ES-I3 (cell line): Measurements from ENCODE around the gene H6PD.

ENCODE experiments used
- H3K36me3 ChIP-seq: 2 replicates; pipeline ENCODE4 v1.6.1; 2013; ENCODE audit warnings: mild to moderate bottlenecking, low read length, control low read depth, moderate library complexity; ENCODE audit not compliant: insufficient read depth
- H3K4me1 ChIP-seq: 2 replicates; pipeline ENCODE4 v1.6.1; 2013; ENCODE audit warnings: mild to moderate bottlenecking, control low read depth, low read length; ENCODE audit not compliant: insufficient read depth
- H3K9ac ChIP-seq: 2 replicates; pipeline ENCODE4 v1.6.1; 2013; ENCODE audit warnings: low read depth, mild to moderate bottlenecking, low read length, moderate library complexity
- H3K9me3 ChIP-seq: 2 replicates; pipeline ENCODE4 v1.6.1; 2013; ENCODE audit warnings: mild to moderate bottlenecking, low read length, moderate library complexity; ENCODE audit not compliant: control insufficient read depth, insufficient read depth

Gene H6PD

DNA sequence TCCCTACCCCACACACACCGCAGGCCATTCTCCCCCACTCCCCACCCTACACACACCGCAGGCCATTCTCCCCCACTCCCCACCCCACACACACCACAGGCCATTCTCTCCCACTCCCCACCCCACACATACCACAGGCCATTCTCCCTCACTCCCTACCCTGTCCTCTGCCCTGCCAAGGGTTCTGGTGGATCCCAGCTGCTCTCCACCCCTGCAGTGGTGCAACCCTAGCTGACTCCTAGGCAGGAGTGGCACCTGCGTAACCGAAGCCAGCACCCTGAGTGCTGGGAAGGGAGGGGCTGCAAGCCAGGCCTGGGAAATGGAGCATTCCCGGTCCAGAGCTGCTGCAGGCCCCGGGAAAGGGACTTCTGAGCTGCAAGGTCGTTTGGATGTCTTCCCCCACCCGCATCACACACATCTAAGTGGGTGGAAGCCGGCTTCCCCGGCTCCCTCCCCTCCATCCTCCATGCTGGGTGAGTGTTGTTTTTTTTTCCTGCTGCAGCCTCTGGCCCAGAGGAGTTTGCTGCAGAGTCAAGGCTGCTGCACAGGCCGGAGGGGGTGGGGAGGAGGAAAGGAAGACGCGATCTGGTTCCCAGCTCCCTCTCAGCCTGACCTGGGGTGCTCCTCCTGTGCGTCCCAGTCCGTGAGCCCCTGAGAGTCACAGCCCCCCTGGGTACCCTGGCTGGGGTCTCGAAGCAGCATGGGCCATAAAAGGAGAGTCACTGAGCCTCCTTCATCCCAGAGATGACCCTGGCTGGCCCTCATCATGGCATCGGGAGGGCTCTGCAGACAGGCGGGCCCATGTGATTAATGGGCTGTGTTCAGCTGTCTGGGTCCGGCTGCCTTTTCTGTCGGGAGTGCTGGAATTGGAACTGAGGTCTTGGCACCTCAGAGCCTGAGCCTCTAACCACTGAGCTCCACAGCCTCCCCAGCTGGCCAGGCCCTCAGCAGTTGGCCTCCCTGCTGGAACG, 16.1 kb downstream of the H6PD start:
- Histone ChIP-seq H3K4me1 (peaks cover 31% of the 10 kb centered on the region), H3K36me3 (no peaks in the 10 kb centered on the region), H3K9me3 (no peaks in the 10 kb centered on the region), H3K9ac (no peak overlapping the region)

DNA sequence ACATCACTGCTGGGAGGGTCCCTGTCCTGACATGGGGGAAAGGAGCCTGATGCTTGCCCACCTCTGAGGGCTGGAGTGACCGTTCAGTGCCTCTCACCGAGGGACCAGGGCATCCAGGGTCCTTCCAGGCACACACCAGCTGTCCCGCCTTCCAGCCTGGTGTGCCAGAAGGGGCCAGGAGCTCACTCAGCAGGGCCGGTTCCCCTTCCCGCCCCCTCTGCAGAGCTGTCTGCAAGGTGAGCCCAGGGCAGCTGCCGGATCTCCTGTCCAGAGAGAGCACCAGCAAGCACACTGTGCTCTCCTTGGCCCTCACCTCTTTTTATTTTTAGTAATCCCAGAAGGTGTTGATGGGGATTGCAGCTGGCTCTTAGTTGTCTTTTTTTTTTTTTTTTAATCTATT, 16.9 kb downstream of the H6PD start:
- Histone ChIP-seq H3K9ac (no peak overlapping the region), H3K4me1 (peaks cover 31% of the 10 kb centered on the region), H3K9me3 (no peaks in the 10 kb centered on the region), H3K36me3 (no peaks in the 10 kb centered on the region)

DNA sequence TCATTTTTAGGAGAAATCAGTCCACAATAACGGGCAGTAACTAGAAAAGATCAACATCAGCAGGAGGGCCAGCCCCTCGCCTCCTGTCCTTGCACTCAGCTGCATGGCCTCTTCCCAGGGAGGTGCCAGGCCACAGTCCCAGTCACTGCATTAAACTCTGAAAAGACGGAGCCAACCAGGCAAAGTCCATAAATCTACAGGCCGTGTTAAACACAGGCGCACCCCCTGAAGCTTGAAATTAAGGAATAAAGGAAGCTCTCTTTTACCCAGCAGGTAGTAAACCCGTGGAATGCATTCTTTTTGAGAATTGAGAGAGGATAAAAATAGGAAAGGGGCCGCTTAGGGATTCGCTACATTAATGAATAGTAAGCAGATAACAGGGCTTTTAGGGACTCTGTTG, 18.4 kb downstream of the H6PD start:
- H3K9ac ChIP-seq: no peak overlapping the region
- H3K4me1 ChIP-seq: peaks cover 31% of the 10 kb centered on the region
- no peaks in the 10 kb centered on the region for H3K36me3 ChIP-seq
- H3K9me3 ChIP-seq: no peaks in the 10 kb centered on the region

DNA sequence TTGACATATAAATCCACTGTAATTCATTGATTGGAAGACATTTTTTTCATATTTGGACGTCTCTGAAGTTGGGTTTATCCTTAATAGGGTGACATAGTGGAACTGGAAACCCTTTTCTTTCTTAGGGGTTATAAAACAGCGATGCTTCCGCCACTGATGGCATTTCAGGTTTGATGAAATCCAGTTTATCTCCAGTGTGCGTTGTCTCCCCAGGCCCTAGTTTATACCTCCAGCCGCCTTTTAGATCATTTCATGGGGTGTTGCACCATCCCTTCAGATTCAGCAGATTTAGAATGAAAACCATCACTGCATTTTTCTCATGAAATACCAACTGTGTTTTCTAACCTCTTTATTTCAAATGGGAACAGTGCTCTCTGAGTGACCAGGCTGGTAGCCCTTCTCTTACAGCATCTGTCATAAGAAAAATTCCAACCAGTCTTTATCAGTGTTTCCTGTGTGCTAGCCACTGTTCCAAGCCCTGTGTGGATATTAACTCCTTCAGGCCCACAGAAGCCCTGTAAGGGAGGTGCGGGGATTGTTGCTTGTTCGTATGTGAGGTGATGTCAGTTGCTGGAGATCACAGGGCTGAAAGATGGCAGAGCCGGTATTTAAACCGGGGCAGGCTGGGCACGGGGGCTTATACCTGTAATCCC, 19.0 kb downstream of the H6PD start:
- no peaks in the 10 kb centered on the region for H3K9me3 ChIP-seq
- H3K9ac ChIP-seq: no peak overlapping the region
- peaks cover 31% of the 10 kb centered on the region for H3K4me1 ChIP-seq
- H3K36me3 ChIP-seq: no peaks in the 10 kb centered on the region

DNA sequence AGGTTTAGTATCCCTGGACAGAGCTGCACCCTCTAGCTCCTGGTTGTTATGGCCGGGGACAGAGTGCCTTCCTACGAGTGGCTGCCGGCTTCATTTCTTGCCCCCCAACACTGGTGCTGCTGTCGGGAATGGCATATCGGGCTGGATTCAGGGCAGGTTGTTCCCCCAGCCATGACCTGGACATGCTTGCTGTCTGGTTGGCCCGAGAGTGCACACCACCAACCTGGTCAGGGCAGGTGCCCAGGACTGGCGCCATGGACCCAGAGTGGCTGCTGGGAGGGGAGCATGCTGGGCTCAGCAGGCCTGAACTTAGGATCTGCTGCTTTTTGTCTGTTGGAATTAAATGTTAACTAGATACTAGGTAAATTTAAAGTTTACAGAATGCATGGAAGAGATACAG, 21.8 kb downstream of the H6PD start:
- peaks cover 20% of the 10 kb centered on the region for H3K4me1 ChIP-seq
- no peak overlapping the region for H3K9ac ChIP-seq
- H3K36me3 ChIP-seq: no peaks in the 10 kb centered on the region
- no peaks in the 10 kb centered on the region for H3K9me3 ChIP-seq

DNA sequence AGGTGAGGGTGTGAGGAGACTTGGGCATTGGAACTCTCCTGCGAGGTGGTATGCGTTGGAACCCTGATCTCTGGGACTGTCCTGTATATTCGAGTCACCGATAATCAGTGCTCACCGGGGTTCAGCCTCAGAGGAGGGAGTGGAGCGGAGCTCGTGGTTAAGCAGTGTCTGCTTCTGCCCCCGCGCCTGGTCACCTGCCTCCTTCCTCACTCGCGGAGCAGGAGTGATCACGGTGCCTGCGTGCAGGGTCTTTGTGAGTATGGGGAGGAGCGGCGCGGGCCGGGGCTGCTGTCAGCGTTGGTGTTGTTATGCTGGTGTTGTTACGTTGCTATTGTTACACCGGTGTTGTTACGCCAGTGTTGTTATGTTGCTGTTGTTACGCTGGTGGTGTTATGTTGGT, 23.3 kb downstream of the H6PD start:
- Histone ChIP-seq H3K9ac (no peak overlapping the region), H3K36me3 (no peaks in the 10 kb centered on the region), H3K4me1 (peaks cover 10% of the 10 kb centered on the region), H3K9me3 (no peaks in the 10 kb centered on the region)

DNA sequence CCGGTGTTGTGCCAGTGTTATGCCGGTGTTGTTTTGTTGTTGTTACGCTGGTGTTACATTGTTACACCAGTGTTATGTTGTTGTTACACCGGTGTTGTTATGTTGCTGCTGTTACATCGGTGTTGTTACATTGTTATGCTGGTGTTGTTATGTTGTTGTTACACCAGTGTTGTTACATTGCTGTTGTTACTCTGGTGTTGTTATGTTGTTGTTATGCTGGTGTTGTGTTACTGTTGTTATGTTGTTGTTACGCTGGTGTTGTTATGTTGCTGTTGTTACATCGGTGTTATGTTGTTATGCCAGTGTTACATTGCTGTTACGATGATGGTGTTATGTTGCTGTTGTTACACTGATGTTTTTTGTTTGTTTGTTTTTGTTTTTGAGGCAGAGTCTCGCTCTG, 24.1 kb downstream of the H6PD start:
- Histone ChIP-seq H3K4me1 (peaks cover 2% of the 10 kb centered on the region; the same call in 1 of the 2 replicates), H3K9me3 (no peaks in the 10 kb centered on the region), H3K36me3 (no peaks in the 10 kb centered on the region), H3K9ac (no peak overlapping the region)

DNA sequence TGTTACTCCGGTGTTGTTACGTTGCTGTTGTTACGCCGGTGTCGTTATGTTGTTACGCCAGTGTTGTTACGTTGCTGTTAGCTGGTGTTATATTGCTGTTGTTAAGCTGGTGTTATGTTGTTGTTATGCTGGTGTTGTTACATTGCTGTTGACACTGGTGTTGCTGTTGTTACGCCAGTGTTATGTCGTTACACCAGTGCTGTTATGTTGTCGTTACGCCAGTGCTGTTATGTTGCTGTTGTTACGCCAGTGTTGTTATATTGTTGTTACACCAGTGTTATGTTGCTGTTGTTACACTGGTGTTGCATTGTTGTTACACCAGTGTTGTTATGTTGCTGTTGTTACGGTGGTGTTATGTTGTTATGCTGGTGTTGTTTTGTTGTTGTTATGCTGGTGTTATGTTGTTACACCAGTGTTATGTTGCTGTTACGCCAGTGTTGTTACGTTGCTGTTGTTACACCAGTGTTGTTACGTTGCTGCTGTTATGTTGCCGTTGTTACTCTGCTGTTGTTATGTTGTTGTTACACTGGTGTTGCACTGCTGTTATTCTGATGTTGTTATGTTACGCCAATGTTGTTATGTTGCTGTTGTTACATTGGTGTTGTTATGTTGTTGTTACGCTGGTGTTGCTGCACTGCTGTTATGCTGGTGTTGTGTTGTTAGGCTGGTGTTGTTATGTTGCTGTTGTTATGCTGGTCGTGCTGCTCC, 25.6 kb downstream of the H6PD start:
- no peaks in the 10 kb centered on the region for H3K4me1 ChIP-seq
- H3K36me3 ChIP-seq: no peaks in the 10 kb centered on the region
- H3K9ac ChIP-seq: no peak overlapping the region
- no peaks in the 10 kb centered on the region for H3K9me3 ChIP-seq

DNA sequence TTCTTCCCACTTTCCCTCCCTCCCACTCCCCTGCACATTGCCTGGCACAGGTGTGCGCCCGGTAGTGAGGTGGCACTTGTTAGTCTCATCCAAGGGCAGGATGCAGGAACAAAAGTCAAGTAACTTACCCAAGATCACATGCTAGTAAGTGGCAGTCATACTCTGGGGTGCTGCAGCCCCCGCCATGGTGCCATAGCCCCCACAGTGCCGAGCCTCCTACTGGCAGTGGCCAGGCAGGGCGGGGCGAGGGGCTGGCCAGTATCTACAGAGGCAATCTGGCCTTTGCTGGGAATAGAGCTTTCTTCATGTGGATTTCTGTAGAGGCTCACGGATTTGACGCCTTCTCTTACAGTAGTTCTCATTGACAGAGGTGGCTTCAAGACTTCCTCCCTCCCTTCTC, 26.9 kb downstream of the H6PD start:
- H3K9ac ChIP-seq: no peak overlapping the region
- H3K36me3 ChIP-seq: no peaks in the 10 kb centered on the region
- no peaks in the 10 kb centered on the region for H3K4me1 ChIP-seq
- no peaks in the 10 kb centered on the region for H3K9me3 ChIP-seq

DNA sequence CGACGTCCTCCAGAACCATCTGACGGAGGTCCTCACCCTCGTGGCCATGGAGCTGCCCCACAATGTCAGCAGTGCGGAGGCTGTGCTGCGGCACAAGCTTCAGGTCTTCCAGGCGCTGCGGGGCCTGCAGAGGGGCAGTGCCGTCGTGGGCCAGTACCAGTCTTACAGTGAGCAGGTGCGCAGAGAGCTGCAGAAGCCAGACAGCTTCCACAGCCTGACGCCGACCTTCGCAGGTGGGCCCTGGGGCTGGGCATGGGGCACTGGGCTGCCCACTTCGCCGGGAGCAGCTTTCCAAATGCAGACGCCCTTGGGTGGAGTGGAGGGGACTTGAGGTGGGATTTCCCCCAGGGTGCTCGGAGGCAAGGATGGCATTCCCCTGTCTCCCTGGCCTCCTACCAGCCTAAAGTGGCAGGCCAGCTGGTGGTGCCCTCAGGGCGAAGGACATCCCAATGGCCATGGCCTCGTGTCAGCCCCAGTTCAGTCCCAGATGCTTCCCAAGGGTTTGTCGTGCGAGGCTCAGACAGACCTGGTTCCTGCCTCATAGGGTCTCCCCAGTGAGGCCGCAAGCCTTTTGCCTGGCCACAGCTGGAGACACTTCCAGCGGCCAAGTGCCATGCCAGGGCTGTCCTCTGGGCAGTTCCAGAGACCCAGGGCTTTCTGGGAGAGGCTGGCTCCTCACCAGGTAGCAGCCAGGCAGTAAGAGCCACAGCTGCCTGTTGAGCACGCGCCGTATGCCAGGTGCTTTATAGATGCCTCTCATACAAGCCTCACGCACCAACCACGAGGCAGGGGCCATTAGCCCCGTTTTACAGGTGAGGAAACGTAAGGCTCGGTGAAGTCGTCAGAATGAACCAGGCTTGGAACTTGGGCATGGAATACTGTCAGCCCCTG, 27.8 kb downstream of the H6PD start:
- H3K9ac ChIP-seq: no peak overlapping the region
- H3K4me1 ChIP-seq: no peaks in the 10 kb centered on the region
- no peaks in the 10 kb centered on the region for H3K36me3 ChIP-seq
- no peaks in the 10 kb centered on the region for H3K9me3 ChIP-seq

DNA sequence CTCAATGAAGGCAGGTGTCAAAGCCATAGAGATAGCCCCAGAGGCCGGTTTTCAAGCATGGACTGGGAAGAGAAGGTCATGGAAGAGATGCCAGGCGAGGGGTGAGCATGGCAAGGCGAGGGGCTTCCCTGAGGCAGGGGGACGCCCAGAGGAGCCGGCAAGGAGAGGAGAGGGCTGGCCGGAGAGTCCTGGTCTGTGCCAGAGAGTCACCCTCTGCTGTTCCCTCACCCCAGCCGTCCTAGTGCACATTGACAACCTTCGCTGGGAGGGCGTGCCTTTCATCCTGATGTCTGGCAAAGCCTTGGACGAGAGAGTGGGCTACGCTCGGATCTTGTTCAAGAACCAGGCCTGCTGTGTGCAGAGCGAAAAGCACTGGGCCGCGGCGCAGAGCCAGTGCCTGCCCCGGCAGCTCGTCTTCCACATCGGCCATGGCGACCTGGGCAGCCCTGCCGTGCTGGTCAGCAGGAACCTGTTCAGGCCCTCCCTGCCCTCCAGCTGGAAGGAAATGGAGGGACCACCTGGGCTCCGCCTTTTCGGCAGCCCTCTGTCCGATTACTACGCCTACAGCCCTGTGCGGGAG, 28.8 kb downstream of the H6PD start:
- H3K36me3 ChIP-seq: no peaks in the 10 kb centered on the region
- no peak overlapping the region for H3K9ac ChIP-seq
- no peaks in the 10 kb centered on the region for H3K9me3 ChIP-seq
- H3K4me1 ChIP-seq: no peaks in the 10 kb centered on the region

DNA sequence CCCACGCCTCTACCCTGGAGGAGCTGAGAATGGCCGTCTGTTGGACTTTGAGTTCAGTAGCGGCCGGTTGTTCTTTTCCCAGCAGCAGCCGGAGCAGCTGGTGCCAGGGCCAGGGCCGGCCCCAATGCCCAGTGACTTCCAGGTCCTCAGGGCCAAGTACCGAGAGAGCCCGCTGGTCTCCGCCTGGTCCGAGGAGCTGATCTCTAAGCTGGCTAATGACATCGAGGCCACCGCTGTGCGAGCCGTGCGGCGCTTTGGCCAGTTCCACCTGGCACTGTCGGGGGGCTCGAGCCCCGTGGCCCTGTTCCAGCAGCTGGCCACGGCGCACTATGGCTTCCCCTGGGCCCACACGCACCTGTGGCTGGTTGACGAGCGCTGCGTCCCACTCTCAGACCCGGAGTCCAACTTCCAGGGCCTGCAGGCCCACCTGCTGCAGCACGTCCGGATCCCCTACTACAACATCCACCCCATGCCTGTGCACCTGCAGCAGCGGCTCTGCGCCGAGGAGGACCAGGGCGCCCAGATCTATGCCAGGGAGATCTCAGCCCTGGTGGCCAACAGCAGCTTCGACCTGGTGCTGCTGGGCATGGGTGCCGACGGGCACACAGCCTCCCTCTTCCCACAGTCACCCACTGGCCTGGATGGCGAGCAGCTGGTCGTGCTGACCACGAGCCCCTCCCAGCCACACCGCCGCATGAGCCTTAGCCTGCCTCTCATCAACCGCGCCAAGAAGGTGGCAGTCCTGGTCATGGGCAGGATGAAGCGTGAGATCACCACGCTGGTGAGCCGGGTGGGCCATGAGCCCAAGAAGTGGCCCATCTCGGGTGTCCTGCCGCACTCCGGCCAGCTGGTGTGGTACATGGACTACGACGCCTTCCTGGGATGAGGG, 29.7 kb downstream of the H6PD start:
- no peaks in the 10 kb centered on the region for H3K9me3 ChIP-seq
- no peaks in the 10 kb centered on the region for H3K36me3 ChIP-seq
- no peak overlapping the region for H3K9ac ChIP-seq
- H3K4me1 ChIP-seq: no peaks in the 10 kb centered on the region

DNA sequence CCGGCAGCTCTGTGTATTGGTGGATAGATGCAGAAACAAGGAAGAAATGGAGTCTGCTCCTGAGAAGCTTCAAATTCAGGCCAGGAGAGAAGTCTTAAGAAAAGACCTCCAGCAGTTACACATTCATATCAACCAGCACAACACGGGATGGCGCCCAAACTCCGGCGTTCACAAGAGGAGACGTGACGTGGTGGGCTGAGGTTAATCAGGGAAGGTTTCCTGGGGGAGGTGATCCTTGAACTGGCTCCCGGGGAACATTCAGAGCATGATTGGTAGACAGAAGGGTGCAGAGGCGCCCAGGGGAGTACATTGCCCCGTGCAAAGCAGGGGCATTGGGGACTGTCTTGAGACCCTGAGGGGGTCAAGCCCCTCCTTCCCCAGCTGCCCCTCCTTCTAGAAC, 30.5 kb downstream of the H6PD start:
- Histone ChIP-seq H3K36me3 (no peaks in the 10 kb centered on the region), H3K9me3 (no peaks in the 10 kb centered on the region), H3K9ac (no peak overlapping the region), H3K4me1 (no peaks in the 10 kb centered on the region)
